H1 (cell line): ENCODE data around the gene PIP5K1B. TPM values are rescaled to one million over a fixed set of nuclear protein-coding genes. Genes with fewer than 3 reads are reported as not detected.

Experiments
- CTCF ChIA-PET: fragments of 300-600 bp; sonication (Branson Sonifier 250); formaldehyde crosslinking; loops from one replicate; lab custom pipeline; 2021; ENCODE audit not compliant: partially characterized antibody; lab: Charles Lee
- POLR2A ChIA-PET: fragments of 300-600 bp; sonication (Branson Sonifier 250); formaldehyde crosslinking; loops from one replicate; lab custom pipeline; 2021; ENCODE audit warnings: inconsistent platforms; ENCODE audit not compliant: partially characterized antibody; lab: Charles Lee
- DNase-seq, 2 experiments: peaks; one replicate each; pipeline versions ENCODE4 v3.0.0 to v3.0.0-alpha.2; 2010 to 2022; ENCODE audit warnings: low spot score in 2 of 2, low read depth in 1 of 2, mixed read lengths in 1 of 2
- FAIRE-seq: peaks from 2 replicates; lab custom pipeline; 2011; peaks lifted over from hg19 to GRCh38; lab: Jason Lieb, UNC
- H2AFZ ChIP-seq: 2 replicates; pipeline ENCODE4 v1.8.1; 2012; ENCODE audit warnings: low read length, inconsistent platforms
- H2AK5ac ChIP-seq: 2 replicates; pipeline ENCODE4 v1.6.1; 2013; ENCODE audit warnings: low read depth, low read length
- H2BK120ac ChIP-seq: replicated peaks from 2 replicates; pipeline ENCODE3; 2013; ENCODE audit warnings: low read depth, low read length, inconsistent platforms
- H2BK12ac ChIP-seq: 2 replicates; pipeline ENCODE4 v1.6.1; 2013; ENCODE audit warnings: low read depth, low read length
- H2BK15ac ChIP-seq: 2 replicates; pipeline ENCODE4 v1.6.1; 2013; ENCODE audit warnings: low read length
- H2BK20ac ChIP-seq: 2 replicates; pipeline ENCODE4 v1.6.1; 2013; ENCODE audit warnings: low read length
- H2BK5ac ChIP-seq: 2 replicates; pipeline ENCODE4 v1.6.1; 2013; ENCODE audit warnings: low read depth, low read length
- H3K14ac ChIP-seq: 2 replicates; pipeline ENCODE4 v1.6.1; 2013; ENCODE audit warnings: inconsistent platforms; ENCODE audit not compliant: insufficient read length
- H3K18ac ChIP-seq: 2 replicates; pipeline ENCODE4 v1.6.1; 2013; ENCODE audit warnings: low read length; ENCODE audit errors: extremely low read depth
- H3K23ac ChIP-seq: 2 replicates; pipeline ENCODE4 v1.6.1; 2013; ENCODE audit warnings: inconsistent platforms; ENCODE audit not compliant: insufficient read length
- H3K23me2 ChIP-seq: 2 replicates; pipeline ENCODE4 v1.6.1; 2013; ENCODE audit warnings: low read depth, low read length
- H3K27ac ChIP-seq: 2 replicates; pipeline ENCODE4 v1.6.1; 2011; ENCODE audit warnings: low read depth, low read length, inconsistent platforms
- H3K27me3 ChIP-seq, 4 experiments: replicated peaks in 1 of 4; 1 replicate in 1 of 4; 2 replicates in 3 of 4; pipeline versions ENCODE4 v1.6.1 to v1.8.1; 2011 to 2013; ENCODE audit warnings: low read length in 3 of 4, mild to moderate bottlenecking in 3 of 4, inconsistent platforms in 2 of 4, mixed read lengths in 2 of 4, moderate library complexity in 1 of 4; ENCODE audit not compliant: control insufficient read depth in 3 of 4, insufficient read depth in 3 of 4; ENCODE audit errors: extremely low read depth in 1 of 4
- H3K36me3 ChIP-seq, 4 experiments: 2 replicates each; pipeline versions ENCODE4 v1.6.1 to v1.8.1; 2011 to 2013; ENCODE audit warnings: mild to moderate bottlenecking in 4 of 4, low read length in 3 of 4, moderate library complexity in 2 of 4, control low read depth in 1 of 4, inconsistent platforms in 1 of 4; ENCODE audit not compliant: insufficient read depth in 4 of 4, control insufficient read depth in 2 of 4
- H3K4ac ChIP-seq: replicated peaks from 2 replicates; pipeline ENCODE3; 2013; ENCODE audit warnings: low read length, low read depth, mixed read lengths, inconsistent platforms; ENCODE audit not compliant: insufficient read length
- H3K4me1 ChIP-seq, 4 experiments: replicated peaks in 1 of 4; 1 replicate in 1 of 4; 2 replicates in 3 of 4; pipeline versions ENCODE4 v1.6.1 to v1.8.1; 2011 to 2013; ENCODE audit warnings: low read length in 3 of 4, inconsistent platforms in 2 of 4, mixed read lengths in 1 of 4; ENCODE audit not compliant: insufficient read depth in 4 of 4, control insufficient read depth in 3 of 4
- H3K4me2 ChIP-seq, 2 experiments: 2 replicates each; pipeline versions ENCODE4 v1.6.1 to v1.8.1; 2011 to 2013; ENCODE audit warnings: low read depth in 2 of 2, low read length in 2 of 2, control low read depth in 1 of 2, inconsistent platforms in 1 of 2, mild to moderate bottlenecking in 1 of 2; ENCODE audit not compliant: insufficient read depth in 1 of 2
- H3K4me3 ChIP-seq, 4 experiments: fragments of 200-600, 300-600 bp in 1 of 4; sonication (generic), shearing (Covaris generic), sonication (Bioruptor Twin) in 1 of 4; 2 replicates each; pipeline versions ENCODE4 v1.5.1 to v1.8.1; 2011 to 2016; ENCODE audit warnings: low read length in 4 of 4, low read depth in 3 of 4, control low read depth in 2 of 4, inconsistent platforms in 2 of 4, mild to moderate bottlenecking in 2 of 4, mixed read lengths in 1 of 4, moderate library complexity in 1 of 4; ENCODE audit not compliant: insufficient read depth in 2 of 4; ENCODE audit errors: extremely low read depth in 1 of 4
- H3K56ac ChIP-seq: replicated peaks from 2 replicates; pipeline ENCODE3; 2013; ENCODE audit warnings: low read depth, mild to moderate bottlenecking, mixed read lengths, low read length, inconsistent platforms; ENCODE audit not compliant: insufficient read length
- H3K79me1 ChIP-seq: 2 replicates; pipeline ENCODE4 v1.6.1; 2013; ENCODE audit warnings: low read depth, low read length, control low read depth
- H3K79me2 ChIP-seq, 2 experiments: 2 replicates each; pipeline versions ENCODE4 v1.6.1 to v1.8.1; 2012 to 2013; ENCODE audit warnings: low read length in 2 of 2, mild to moderate bottlenecking in 2 of 2, inconsistent platforms in 1 of 2; ENCODE audit not compliant: insufficient read depth in 2 of 2, control insufficient read depth in 1 of 2
- H3K9ac ChIP-seq, 4 experiments: replicated peaks in 1 of 4; 1 replicate in 1 of 4; 2 replicates in 3 of 4; pipeline versions ENCODE4 v1.6.1 to v1.8.1; 2011 to 2013; ENCODE audit warnings: low read depth in 3 of 4, low read length in 3 of 4, control low read depth in 2 of 4, mild to moderate bottlenecking in 2 of 4, moderate library complexity in 2 of 4, inconsistent platforms in 1 of 4; ENCODE audit errors: extremely low read depth in 1 of 4
- H3K9me3 ChIP-seq, 2 experiments: 2 replicates each; pipeline versions ENCODE4 v1.6.1 to v1.8.1; 2012 to 2013; ENCODE audit warnings: mild to moderate bottlenecking in 2 of 2, moderate library complexity in 2 of 2, control low read depth in 1 of 2, inconsistent platforms in 1 of 2, low read depth in 1 of 2, low read length in 1 of 2, mixed read lengths in 1 of 2; ENCODE audit not compliant: insufficient read depth in 2 of 2
- H4K20me1 ChIP-seq, 2 experiments: replicated peaks in 1 of 2; 2 replicates each; pipeline versions ENCODE3 to v1.8.1; 2011 to 2013; ENCODE audit warnings: inconsistent platforms in 2 of 2, low read length in 2 of 2, mild to moderate bottlenecking in 1 of 2; ENCODE audit not compliant: insufficient read depth in 2 of 2, control insufficient read depth in 1 of 2
- H4K5ac ChIP-seq: 2 replicates; pipeline ENCODE4 v1.6.1; 2013; ENCODE audit warnings: low read length, low read depth, mixed read lengths, inconsistent platforms; ENCODE audit not compliant: insufficient read length
- H4K8ac ChIP-seq: 2 replicates; pipeline ENCODE4 v1.8.0; 2013; ENCODE audit warnings: mild to moderate bottlenecking, moderate library complexity, low read length, inconsistent platforms; ENCODE audit not compliant: insufficient read depth; ENCODE audit errors: extremely low read depth
- H4K91ac ChIP-seq: replicated peaks from 2 replicates; pipeline ENCODE3; 2013; ENCODE audit warnings: low read length, mixed read lengths, inconsistent platforms; ENCODE audit not compliant: insufficient read length
- CHD1 ChIP-seq: IDR thresholded peaks from 2 replicates; pipeline ENCODE4 v1.6.1; 2012; ENCODE audit warnings: low read depth, low read length, improper control_type of control experiment
- EZH2 ChIP-seq: fragments of 200-600 bp; sonication (generic); IDR thresholded peaks from 2 replicates; pipeline ENCODE4 v1.7.1; 2012; ENCODE audit warnings: low read depth, mild to moderate bottlenecking, moderate library complexity, low read length, inconsistent platforms; ENCODE audit not compliant: severe bottlenecking
- NANOG ChIP-seq: IDR thresholded peaks from 2 replicates; pipeline ENCODE4 v1.6.1; 2011; ENCODE audit warnings: low read length, low read depth, mild to moderate bottlenecking, inconsistent platforms; ENCODE audit not compliant: insufficient read depth, poor library complexity, severe bottlenecking
- POLR2AphosphoS5 ChIP-seq: IDR thresholded peaks from 2 replicates; pipeline ENCODE4 v1.6.1; 2011; ENCODE audit warnings: low read depth, low read length
- SRF ChIP-seq: IDR thresholded peaks from 2 replicates; pipeline ENCODE4 v1.6.1; 2011; ENCODE audit warnings: mild to moderate bottlenecking, low read depth, low read length, moderate library complexity
- WGBS, 2 experiments: shearing (Covaris generic) in 1 of 2; methylation state at CpG; one replicate each; pipeline versions ENCODE4 v1.1.6 to v1.1.7; 2013 to 2015; ENCODE audit warnings: low lambda C conversion rate in 2 of 2, mixed read lengths in 2 of 2, inconsistent platforms in 1 of 2, low coverage in 1 of 2, missing lambda C conversion rate in 1 of 2; ENCODE audit not compliant: insufficient replicate concordance in 2 of 2, insufficient coverage in 1 of 2, insufficient read length in 1 of 2; ENCODE audit errors: extremely low coverage in 1 of 2, missing lambda C conversion rate in 1 of 2; 5-methylcytosine and 5-hydroxymethylcytosine counted together
- polyA plus RNA-seq, 7 experiments: library from polyadenylated mRNA; depleted of rRNA in 3 of 7; stranded (reverse) in 5 of 7; unstranded in 2 of 7; fragments of >200 nt in 5 of 7; fragments of 200-250 nt in 2 of 7; gene quantifications; 1 replicate in 5 of 7; 2 replicates in 1 of 7; 4 replicates in 1 of 7; pipeline versions ENCODE4 v1.2.1 to v1.2.3, GENCODE V29; 2011 to 2013; ENCODE audit warnings: missing spikeins in 2 of 7, mixed read lengths in 2 of 7
- total RNA-seq: library from RNA; stranded (reverse); fragmentation: NEBNext Ultra II Directional; extraction: Animal tissue kit (Norgen Biotek cat#: 25700); gene quantifications from 2 replicates; pipeline ENCODE4 v1.2.1, GENCODE V29; 2021

The PIP5K1B gene
- total and polyA plus RNA-seq, 2 of the 8 experiments (the other 6 are each of a cell fraction or from before 2014, with no cell fraction given): 4.7 to 7.7 TPM

DNA sequence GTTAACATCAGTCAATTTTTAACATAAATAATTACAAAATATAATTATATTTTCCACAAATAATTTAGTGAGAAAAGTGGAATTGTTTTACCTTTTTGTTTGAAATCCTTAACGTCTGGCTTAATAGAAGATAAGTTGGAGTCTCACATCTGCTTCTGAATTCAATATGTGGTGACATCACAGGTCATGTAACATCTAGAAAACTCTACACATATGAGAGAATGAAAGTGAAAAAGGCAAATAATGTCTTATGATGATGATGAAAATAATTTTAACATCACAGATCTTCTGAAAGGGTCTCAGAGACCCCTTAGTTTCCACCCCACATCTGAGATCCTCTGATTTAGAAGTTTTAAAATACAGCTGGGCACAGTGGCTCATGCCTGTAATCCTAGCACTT lies 227.4 kb downstream of the PIP5K1B start:
- Histone ChIP-seq H2BK120ac (no peak overlapping the region), H3K4me2 (no peak overlapping the region), H2BK5ac (no peak overlapping the region), H3K79me1 (no peaks in the 10 kb centered on the region), H3K23ac (no peak overlapping the region), H3K23me2 (no peaks in the 10 kb centered on the region), H2BK15ac (no peak overlapping the region), H4K20me1 (no peaks in the 10 kb centered on the region), H2BK12ac (no peak overlapping the region), H3K79me2 (no peaks in the 10 kb centered on the region), H3K9me3 (no peaks in the 10 kb centered on the region), H3K9ac (no peak overlapping the region), H3K4me1 (no peaks in the 10 kb centered on the region), H3K4ac (no peak overlapping the region), H2AK5ac (no peak overlapping the region), H3K27ac (no peak overlapping the region), H4K5ac (no peak overlapping the region), H2AFZ (no peak overlapping the region), H3K14ac (no peak overlapping the region), H3K18ac (no peak overlapping the region), H4K8ac (no peak overlapping the region), H2BK20ac (no peak overlapping the region), H3K56ac (no peak overlapping the region), H3K27me3 (no peaks in the 10 kb centered on the region), H3K4me3 (no peak overlapping the region), H4K91ac (no peak overlapping the region), H3K36me3 (no peaks in the 10 kb centered on the region)
- FAIRE-seq (no peak), DNase-seq (no peak)
- ChIA-PET POLR2A (no interaction called here), CTCF (interaction anchor here (1.1 kb wide), 1 partner anchor 122 kb away, joined by 3 read pairs; no protein-coding TSS in a partner anchor)
- 96% methylated on average over 1 of the region's 1 CpG; no CpG with 5 or more reads in 1 of the 2 experiments for WGBS, 2 experiments
- TF ChIP-seq POLR2AphosphoS5 (no peak), NANOG (no peak), CHD1 (no peak), SRF (no peak), EZH2 (no peak)
